Midbrain (tissue), 1 donor: ENCODE data around the gene FRMD4B.

Experiments used
- DNase-seq: peaks from one replicate; lab custom pipeline; 2025; lab: John Stamatoyannopoulos, UW

FRMD4B gene

GRCh38 chr3:69321301-69322157 lies 64.4 kb downstream of the FRMD4B start:
- DNase-seq: no peak

- peak; percentile 22 for DNase-seq
Measured at GRCh38 chr3:69320871-69321271, 65.0 kb downstream of the FRMD4B start.

- DNase-seq: no peak
Measured at GRCh38 chr3:69319652-69320051, 66.2 kb downstream of the FRMD4B start.

GRCh38 chr3:69318410-69318809 lies 67.5 kb downstream of the FRMD4B start:
- DNase-seq: no peak

- DNase-seq: no peak
Measured at GRCh38 chr3:69313251-69313650, 72.6 kb downstream of the FRMD4B start.

- peak; percentile 25 for DNase-seq
Measured at GRCh38 chr3:69309814-69310213, 76.1 kb downstream of the FRMD4B start.

- DNase-seq: peak; percentile 85
Measured at GRCh38 chr3:69306239-69307185, 79.4 kb downstream of the FRMD4B start.

- no peak for DNase-seq
Measured at GRCh38 chr3:69305011-69305410, 80.9 kb downstream of the FRMD4B start.

GRCh38 chr3:69304396-69304795 lies 81.5 kb downstream of the FRMD4B start:
- DNase-seq: no peak

GRCh38 chr3:69300296-69300695 lies 85.6 kb downstream of the FRMD4B start:
- no peak for DNase-seq

GRCh38 chr3:69299344-69299743 lies 86.5 kb downstream of the FRMD4B start:
- DNase-seq: no peak

- DNase-seq: no peak
Measured at GRCh38 chr3:69297501-69297900, 88.4 kb downstream of the FRMD4B start.

- no peak for DNase-seq
Measured at GRCh38 chr3:69296995-69297394, 88.9 kb downstream of the FRMD4B start.

- DNase-seq: no peak
Measured at GRCh38 chr3:69294014-69294766, 91.7 kb downstream of the FRMD4B start.

- no peak for DNase-seq
Measured at GRCh38 chr3:69292959-69293574, 92.8 kb downstream of the FRMD4B start.

- no peak for DNase-seq
Measured at GRCh38 chr3:69292185-69292584, 93.7 kb downstream of the FRMD4B start.

- no peak for DNase-seq
Measured at GRCh38 chr3:69290430-69290829, 95.5 kb downstream of the FRMD4B start.

GRCh38 chr3:69290006-69290405 lies 95.9 kb downstream of the FRMD4B start:
- no peak for DNase-seq

GRCh38 chr3:69288161-69288895 lies 97.6 kb downstream of the FRMD4B start:
- no peak for DNase-seq

- DNase-seq: no peak
Measured at GRCh38 chr3:69283913-69284611, 101.8 kb downstream of the FRMD4B start.
